H9 (cell line): Measurements from ENCODE around the gene TRMU. TPM values are rescaled to one million over a fixed set of nuclear protein-coding genes. Genes with fewer than 3 reads are reported as not detected.
"Not testable (repeated sequence)": the region's sequence is repeated elsewhere in the genome, so short reads cannot be mapped to it uniquely, and the experiment has no call there.

Experiments used
- DNase-seq: peaks from one replicate; pipeline ENCODE4 v3.0.0-alpha.2; 2017
- H2AFZ ChIP-seq: one replicate; pipeline ENCODE4 v1.6.1; 2013; ENCODE audit warnings: mild to moderate bottlenecking, low read length, control low read depth, moderate library complexity
- H2AK5ac ChIP-seq: 2 replicates; pipeline ENCODE4 v1.6.1; 2013; ENCODE audit warnings: low read length, control low read depth, mixed read lengths; ENCODE audit not compliant: insufficient read length
- H2BK120ac ChIP-seq: one replicate; pipeline ENCODE4 v1.6.1; 2013; ENCODE audit warnings: low read depth, mild to moderate bottlenecking, low read length, control low read depth, inconsistent platforms; ENCODE audit not compliant: poor library complexity, severe bottlenecking
- H2BK12ac ChIP-seq: 2 replicates; pipeline ENCODE4 v1.6.1; 2013; ENCODE audit warnings: low read length, control low read depth, mixed read lengths, low read depth; ENCODE audit not compliant: insufficient read length
- H2BK15ac ChIP-seq: 2 replicates; pipeline ENCODE4 v1.6.1; 2013; ENCODE audit warnings: low read depth, low read length, control low read depth
- H2BK20ac ChIP-seq: one replicate; pipeline ENCODE4 v1.6.1; 2013; ENCODE audit warnings: low read depth, mild to moderate bottlenecking, low read length, control low read depth, inconsistent platforms; ENCODE audit not compliant: poor library complexity, severe bottlenecking
- H2BK5ac ChIP-seq: 2 replicates; pipeline ENCODE4 v1.6.1; 2013; ENCODE audit warnings: low read length, control low read depth, mixed read lengths; ENCODE audit not compliant: insufficient read length
- H3K14ac ChIP-seq: 2 replicates; pipeline ENCODE4 v1.6.1; 2013; ENCODE audit warnings: low read length, control low read depth; ENCODE audit not compliant: insufficient read depth
- H3K18ac ChIP-seq: 2 replicates; pipeline ENCODE4 v1.6.1; 2013; ENCODE audit warnings: low read depth, mild to moderate bottlenecking, mixed read lengths, low read length, control low read depth; ENCODE audit not compliant: insufficient read length
- H3K23ac ChIP-seq: 2 replicates; pipeline ENCODE4 v1.6.1; 2013; ENCODE audit warnings: low read length, control low read depth, mixed read lengths, low read depth; ENCODE audit not compliant: insufficient read length
- H3K23me2 ChIP-seq: 2 replicates; pipeline ENCODE4 v1.6.1; 2013; ENCODE audit warnings: low read depth, mild to moderate bottlenecking, mixed read lengths, low read length, control low read depth; ENCODE audit not compliant: insufficient read length, poor library complexity, severe bottlenecking
- H3K27ac ChIP-seq: 2 replicates; pipeline ENCODE4 v1.5.1; 2013; ENCODE audit warnings: low read length, control low read depth, mixed read lengths, low read depth; ENCODE audit not compliant: insufficient read length
- H3K27me3 ChIP-seq: 2 replicates; pipeline ENCODE4 v1.6.1; 2013; ENCODE audit warnings: low read length, control low read depth, inconsistent platforms; ENCODE audit not compliant: insufficient read depth
- H3K4ac ChIP-seq: 2 replicates; pipeline ENCODE4 v1.6.1; 2013; ENCODE audit warnings: low read depth, mild to moderate bottlenecking, control low read depth, inconsistent platforms, low read length, moderate library complexity
- H3K4me1 ChIP-seq: 2 replicates; pipeline ENCODE4 v1.6.1; 2013; ENCODE audit warnings: low read length, control low read depth, inconsistent platforms; ENCODE audit not compliant: insufficient read depth
- H3K4me2 ChIP-seq: 2 replicates; pipeline ENCODE4 v1.6.1; 2013; ENCODE audit warnings: low read length, control low read depth, mixed read lengths; ENCODE audit not compliant: insufficient read length, insufficient read depth
- H3K56ac ChIP-seq: 2 replicates; pipeline ENCODE4 v1.6.1; 2013; ENCODE audit warnings: low read depth, mild to moderate bottlenecking, mixed read lengths, low read length, control low read depth; ENCODE audit not compliant: insufficient read length
- H3K79me1 ChIP-seq: 2 replicates; pipeline ENCODE4 v1.6.1; 2013; ENCODE audit warnings: low read depth, mild to moderate bottlenecking, moderate library complexity, low read length, control low read depth, inconsistent platforms; ENCODE audit not compliant: insufficient read depth, poor library complexity, severe bottlenecking
- H3K79me2 ChIP-seq: 2 replicates; pipeline ENCODE4 v1.6.1; 2013; ENCODE audit warnings: low read length, control low read depth, inconsistent platforms; ENCODE audit not compliant: insufficient read depth
- H3K9ac ChIP-seq: 2 replicates; pipeline ENCODE4 v1.6.1; 2013; ENCODE audit warnings: low read length, control low read depth, mixed read lengths; ENCODE audit not compliant: insufficient read length; ENCODE audit errors: extremely low read depth
- H3K9me3 ChIP-seq: one replicate; pipeline ENCODE4 v1.6.1; 2013; ENCODE audit warnings: low read depth, low read length, inconsistent platforms; ENCODE audit not compliant: control insufficient read depth
- H3T11ph ChIP-seq: one replicate; pipeline ENCODE4 v1.6.1; 2013; ENCODE audit warnings: mild to moderate bottlenecking, low read length, control low read depth, inconsistent platforms
- H4K20me1 ChIP-seq: one replicate; pipeline ENCODE4 v1.6.1; 2013; ENCODE audit not compliant: control insufficient read depth, insufficient read length, insufficient read depth
- H4K5ac ChIP-seq: 2 replicates; pipeline ENCODE4 v1.6.1; 2013; ENCODE audit warnings: low read depth, mild to moderate bottlenecking, mixed read lengths, low read length, control low read depth; ENCODE audit not compliant: insufficient read length
- H4K8ac ChIP-seq: replicated peaks from 2 replicates; pipeline ENCODE4 v1.6.1; 2013; ENCODE audit warnings: low read length, control low read depth, mixed read lengths, low read depth; ENCODE audit not compliant: insufficient read length
- H4K91ac ChIP-seq: 2 replicates; pipeline ENCODE4 v1.6.1; 2013; ENCODE audit warnings: low read depth, mild to moderate bottlenecking, moderate library complexity, mixed read lengths, low read length, control low read depth; ENCODE audit not compliant: insufficient read length
- H3K27ac Mint-ChIP-seq, 3 experiments: 2 replicates in 2 of 3; 3 replicates in 1 of 3; pipeline ENCODE4 v1.8.0; 2020 to 2021; ENCODE audit warnings: mixed read lengths in 3 of 3, mild to moderate bottlenecking in 1 of 3, moderate library complexity in 1 of 3
- H3K27me3 Mint-ChIP-seq: 2 replicates; pipeline ENCODE4 v1.8.0; 2021; ENCODE audit warnings: low read depth, mild to moderate bottlenecking, moderate library complexity, mixed read lengths
- H3K36me3 Mint-ChIP-seq, 3 experiments: 2 replicates in 2 of 3; 3 replicates in 1 of 3; pipeline ENCODE4 v1.8.0; 2020 to 2021; ENCODE audit warnings: low read depth in 3 of 3, mixed read lengths in 3 of 3; ENCODE audit not compliant: insufficient read depth in 1 of 3
- H3K4me1 Mint-ChIP-seq, 2 experiments: 2 replicates each; pipeline ENCODE4 v1.8.0; 2020; ENCODE audit warnings: mixed read lengths in 2 of 2
- H3K4me3 Mint-ChIP-seq, 2 experiments: 2 replicates in 1 of 2; 3 replicates in 1 of 2; pipeline ENCODE4 v1.8.0; 2020 to 2021; ENCODE audit warnings: mild to moderate bottlenecking in 2 of 2, mixed read lengths in 2 of 2, moderate library complexity in 1 of 2
- H3K9me3 Mint-ChIP-seq, 2 experiments: 2 replicates in 1 of 2; 3 replicates in 1 of 2; pipeline ENCODE4 v1.8.0; 2020; ENCODE audit warnings: mild to moderate bottlenecking in 2 of 2, mixed read lengths in 2 of 2, moderate library complexity in 1 of 2
- WGBS: extraction: QIAGEN DNeasy Blood & Tissue Kit; methylation state at CpG from one replicate; pipeline ENCODE4 v1.1.7; 2013; ENCODE audit warnings: missing lambda C conversion rate, low lambda C conversion rate, mixed read lengths; ENCODE audit not compliant: insufficient read length; ENCODE audit errors: extremely low coverage; 5-methylcytosine and 5-hydroxymethylcytosine counted together
- total RNA-seq: library from RNA; stranded (reverse); gene quantifications from 2 replicates; pipeline ENCODE4 v1.2.1, GENCODE V29; 2021
- TF ChIP-seq, protein P1 (sequence below): fragments of 200-600 bp; sonication (generic); conservative IDR thresholded peaks from 3 replicates; pipeline ENCODE4 v1.8.0; 2021; ENCODE audit warnings: antibody characterized with exemption, mild to moderate bottlenecking

TRMU gene
- total RNA-seq, 1 experiment from 2014 or later: 86.3 TPM

DNA sequence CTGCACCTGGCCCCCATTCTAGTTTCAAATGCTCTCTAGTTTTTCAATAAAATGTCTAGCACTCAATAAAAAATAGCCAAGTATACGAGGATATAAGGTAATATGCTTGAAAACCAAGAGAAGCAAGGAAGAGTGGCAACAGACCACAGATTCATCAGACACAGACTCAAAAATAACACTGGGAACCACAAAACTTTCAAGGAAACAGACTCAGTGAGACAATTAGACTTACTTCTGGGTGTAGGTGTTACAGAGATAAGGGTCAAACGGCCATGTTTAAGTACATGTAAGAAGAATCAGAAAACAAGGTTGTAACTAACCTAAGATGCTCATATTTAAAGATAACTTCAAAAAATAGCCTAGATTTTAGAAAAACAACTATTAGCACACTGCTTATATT, 67.0 kb downstream of the TRMU start:
- Mint-ChIP-seq H3K9me3 (no peaks in the 10 kb centered on the region), H3K4me1 (no peaks in the 10 kb centered on the region), H3K36me3 (peaks cover 0 to 6% (median 1%) of the 10 kb centered on the region in 3 experiments; a peak in 2 of 7 replicates), H3K27ac (no peak overlapping the region), H3K27me3 (peaks cover under 1% of the 10 kb centered on the region), H3K4me3 (no peak overlapping the region)
- no CpG with 5 or more reads among the region's 2 CpGs for WGBS
- Histone ChIP-seq H3T11ph (no peak overlapping the region), H3K79me2 (no peaks in the 10 kb centered on the region), H2BK5ac (no peak overlapping the region), H3K23me2 (no peaks in the 10 kb centered on the region), H3K56ac (no peak overlapping the region), H3K4ac (no peak overlapping the region), H4K91ac (no peak overlapping the region), H3K4me2 (no peak overlapping the region), H3K18ac (no peak overlapping the region), H2BK15ac (no peak overlapping the region), H2BK12ac (no peak overlapping the region), H4K5ac (no peak overlapping the region), H2BK20ac (no peak overlapping the region), H3K27ac (no peak overlapping the region), H3K4me1 (no peaks in the 10 kb centered on the region), H2AFZ (no peak overlapping the region), H2BK120ac (no peak overlapping the region), H3K9me3 (no peaks in the 10 kb centered on the region), H3K79me1 (no peaks in the 10 kb centered on the region), H4K20me1 (no peaks in the 10 kb centered on the region), H2AK5ac (no peak overlapping the region), H3K9ac (no peak overlapping the region), H3K23ac (no peak overlapping the region), H3K27me3 (no peaks in the 10 kb centered on the region), H4K8ac (no peak overlapping the region), H3K14ac (no peak overlapping the region)
- no peak for DNase-seq
- TF ChIP-seq, protein P1, sequence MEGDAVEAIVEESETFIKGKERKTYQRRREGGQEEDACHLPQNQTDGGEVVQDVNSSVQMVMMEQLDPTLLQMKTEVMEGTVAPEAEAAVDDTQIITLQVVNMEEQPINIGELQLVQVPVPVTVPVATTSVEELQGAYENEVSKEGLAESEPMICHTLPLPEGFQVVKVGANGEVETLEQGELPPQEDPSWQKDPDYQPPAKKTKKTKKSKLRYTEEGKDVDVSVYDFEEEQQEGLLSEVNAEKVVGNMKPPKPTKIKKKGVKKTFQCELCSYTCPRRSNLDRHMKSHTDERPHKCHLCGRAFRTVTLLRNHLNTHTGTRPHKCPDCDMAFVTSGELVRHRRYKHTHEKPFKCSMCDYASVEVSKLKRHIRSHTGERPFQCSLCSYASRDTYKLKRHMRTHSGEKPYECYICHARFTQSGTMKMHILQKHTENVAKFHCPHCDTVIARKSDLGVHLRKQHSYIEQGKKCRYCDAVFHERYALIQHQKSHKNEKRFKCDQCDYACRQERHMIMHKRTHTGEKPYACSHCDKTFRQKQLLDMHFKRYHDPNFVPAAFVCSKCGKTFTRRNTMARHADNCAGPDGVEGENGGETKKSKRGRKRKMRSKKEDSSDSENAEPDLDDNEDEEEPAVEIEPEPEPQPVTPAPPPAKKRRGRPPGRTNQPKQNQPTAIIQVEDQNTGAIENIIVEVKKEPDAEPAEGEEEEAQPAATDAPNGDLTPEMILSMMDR: no peak

DNA sequence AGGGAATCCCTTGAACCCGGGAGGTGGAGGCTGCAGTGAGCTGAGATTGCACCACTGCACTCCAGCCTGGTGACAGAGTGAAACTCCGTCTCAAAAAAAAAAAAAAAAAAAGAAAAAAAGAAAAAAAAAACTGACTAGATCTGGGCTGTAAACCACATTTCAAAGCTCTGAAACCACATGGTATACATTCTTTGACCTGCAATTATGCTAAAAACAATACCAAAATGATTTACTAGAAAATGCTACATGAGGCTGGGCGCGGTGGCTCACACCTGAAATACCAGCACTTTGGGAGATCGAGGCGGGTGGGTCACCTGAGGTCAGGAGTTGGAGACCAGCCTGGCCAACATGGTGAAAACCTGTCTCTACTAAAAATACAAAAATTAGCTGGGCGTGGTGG, 68.4 kb downstream of the TRMU start:
- H3K9me3 ChIP-seq, H3K4ac ChIP-seq, H3K18ac ChIP-seq, H2BK5ac ChIP-seq, H2BK120ac ChIP-seq, H3K56ac ChIP-seq, H3T11ph ChIP-seq, H2BK12ac ChIP-seq, H4K91ac ChIP-seq, H2BK15ac ChIP-seq, H3K9me3 Mint-ChIP-seq, H2BK20ac ChIP-seq, H3K36me3 Mint-ChIP-seq, H3K4me1 Mint-ChIP-seq, H3K79me2 ChIP-seq, H3K27me3 ChIP-seq, DNase-seq, H4K20me1 ChIP-seq, H2AFZ ChIP-seq, H2AK5ac ChIP-seq, H3K27ac ChIP-seq, H3K4me3 Mint-ChIP-seq, H3K4me1 ChIP-seq, H4K8ac ChIP-seq, H3K23ac ChIP-seq, H4K5ac ChIP-seq, H3K23me2 ChIP-seq, H3K9ac ChIP-seq, H3K4me2 ChIP-seq, H3K14ac ChIP-seq, H3K27me3 Mint-ChIP-seq, H3K79me1 ChIP-seq: not testable (repeated sequence)
- peak overlapping the region in 1 of 3 experiments; percentile 31; a peak in 1 of 7 replicates for H3K27ac Mint-ChIP-seq
- WGBS: no CpG with 5 or more reads among the region's 7 CpGs
